MM.1S (cell line): ENCODE results near the gene PRLH.

Experiments used
- DNase-seq: peaks from one replicate; pipeline ENCODE4 v3.0.0-alpha.2; 2015
- H2AFZ ChIP-seq: fragments of 300-600 bp; sonication (generic); 2 replicates; pipeline ENCODE4 v1.6.0; 2016; ENCODE audit warnings: antibody characterized with exemption, low read length
- H3F3A ChIP-seq: fragments of 300-600 bp; sonication (generic); 2 replicates; pipeline ENCODE4 v1.6.1; 2016; ENCODE audit warnings: mild to moderate bottlenecking, antibody characterized with exemption, low read length, moderate library complexity, mixed read lengths; ENCODE audit not compliant: insufficient read depth
- H3K27ac ChIP-seq: fragments of 300-600 bp; sonication (generic); 2 replicates; pipeline ENCODE4 v1.5.1; 2016; ENCODE audit warnings: mild to moderate bottlenecking, low read length
- H3K27me3 ChIP-seq: fragments of 300-600 bp; sonication (generic); replicated peaks from 2 replicates; pipeline ENCODE4 v1.6.0; 2016; ENCODE audit warnings: low read length; ENCODE audit not compliant: insufficient read depth
- H3K36me3 ChIP-seq: fragments of 300-600 bp; sonication (generic); replicated peaks from 2 replicates; pipeline ENCODE4 v1.6.1; 2016; ENCODE audit warnings: mild to moderate bottlenecking, low read length, mixed read lengths; ENCODE audit not compliant: insufficient read depth
- H3K4me1 ChIP-seq: fragments of 300-600 bp; sonication (generic); 2 replicates; pipeline ENCODE4 v1.6.1; 2016; ENCODE audit warnings: low read length, mixed read lengths
- H3K4me2 ChIP-seq: fragments of 300-600 bp; sonication (generic); 2 replicates; pipeline ENCODE4 v1.6.0; 2016; ENCODE audit warnings: low read depth, low read length
- H3K4me3 ChIP-seq: fragments of 300-600 bp; sonication (generic); 2 replicates; pipeline ENCODE4 v1.5.1; 2016; ENCODE audit warnings: low read length, mixed read lengths
- H3K79me2 ChIP-seq: fragments of 300-600 bp; sonication (generic); 2 replicates; pipeline ENCODE4 v1.6.1; 2016; ENCODE audit warnings: mixed run types, low read length, mixed read lengths
- H3K9ac ChIP-seq: fragments of 300-600 bp; sonication (generic); 2 replicates; pipeline ENCODE4 v1.6.1; 2016; ENCODE audit warnings: low read length, mixed read lengths
- H3K9me2 ChIP-seq: fragments of 300-600 bp; sonication (generic); replicated peaks from 2 replicates; pipeline ENCODE4 v1.6.1; 2016; ENCODE audit warnings: mild to moderate bottlenecking, low read length, mixed read lengths; ENCODE audit not compliant: insufficient read depth
- H3K9me3 ChIP-seq: fragments of 300-600 bp; sonication (generic); replicated peaks from 2 replicates; pipeline ENCODE4 v1.6.1; 2016; ENCODE audit warnings: mild to moderate bottlenecking, low read length, mixed read lengths; ENCODE audit not compliant: insufficient read depth
- H4K20me1 ChIP-seq: fragments of 300-600 bp; sonication (generic); 2 replicates; pipeline ENCODE4 v1.6.1; 2016; ENCODE audit warnings: mild to moderate bottlenecking, low read length, moderate library complexity, mixed read lengths; ENCODE audit not compliant: insufficient read depth
- EZH2 ChIP-seq: fragments of 300-600 bp; sonication (generic); optimal IDR thresholded peaks from 2 replicates; pipeline ENCODE3; 2017; ENCODE audit warnings: low read depth, mild to moderate bottlenecking, antibody characterized with exemption, low read length, mixed read lengths
- EZH2phosphoT487 ChIP-seq: fragments of 300-600 bp; sonication (generic); IDR thresholded peaks from 2 replicates; pipeline ENCODE4 v1.6.1; 2018; ENCODE audit warnings: antibody characterized with exemption, low read length
- TF ChIP-seq, protein P1 (sequence below): fragments of 300-600 bp; sonication (generic); IDR thresholded peaks from 2 replicates; pipeline ENCODE4 v1.5.1; 2016; ENCODE audit warnings: antibody characterized with exemption, low read length, mixed read lengths

The PRLH gene

DNA sequence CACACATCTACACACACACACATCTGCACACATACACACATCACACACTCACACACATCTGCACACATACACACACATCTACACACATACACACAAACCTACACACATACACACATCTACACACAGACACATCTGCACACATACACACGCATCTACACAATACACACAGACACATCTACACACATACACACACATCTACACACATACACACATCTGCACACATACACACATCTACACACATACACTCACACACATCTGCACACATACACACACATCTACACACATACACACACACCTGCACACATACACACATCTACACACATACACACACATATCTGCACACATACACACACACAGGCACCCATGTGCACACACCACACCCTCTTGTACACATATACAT is 400 bp upstream of the PRLH start:
- Histone ChIP-seq H3K36me3 (no peaks in the 10 kb centered on the region), H3K27me3 (peaks cover 6% of the 10 kb centered on the region), H3K4me2 (no peak overlapping the region), H3F3A (no peaks in the 10 kb centered on the region), H3K4me3 (no peak overlapping the region), H4K20me1 (no peaks in the 10 kb centered on the region), H3K9me2 (no peaks in the 10 kb centered on the region), H3K4me1 (no peaks in the 10 kb centered on the region), H3K27ac (no peak overlapping the region), H3K79me2 (no peaks in the 10 kb centered on the region), H3K9ac (no peak overlapping the region), H2AFZ (no peak overlapping the region), H3K9me3 (no peaks in the 10 kb centered on the region)
- DNase-seq = no peak
- TF ChIP-seq, protein P1, sequence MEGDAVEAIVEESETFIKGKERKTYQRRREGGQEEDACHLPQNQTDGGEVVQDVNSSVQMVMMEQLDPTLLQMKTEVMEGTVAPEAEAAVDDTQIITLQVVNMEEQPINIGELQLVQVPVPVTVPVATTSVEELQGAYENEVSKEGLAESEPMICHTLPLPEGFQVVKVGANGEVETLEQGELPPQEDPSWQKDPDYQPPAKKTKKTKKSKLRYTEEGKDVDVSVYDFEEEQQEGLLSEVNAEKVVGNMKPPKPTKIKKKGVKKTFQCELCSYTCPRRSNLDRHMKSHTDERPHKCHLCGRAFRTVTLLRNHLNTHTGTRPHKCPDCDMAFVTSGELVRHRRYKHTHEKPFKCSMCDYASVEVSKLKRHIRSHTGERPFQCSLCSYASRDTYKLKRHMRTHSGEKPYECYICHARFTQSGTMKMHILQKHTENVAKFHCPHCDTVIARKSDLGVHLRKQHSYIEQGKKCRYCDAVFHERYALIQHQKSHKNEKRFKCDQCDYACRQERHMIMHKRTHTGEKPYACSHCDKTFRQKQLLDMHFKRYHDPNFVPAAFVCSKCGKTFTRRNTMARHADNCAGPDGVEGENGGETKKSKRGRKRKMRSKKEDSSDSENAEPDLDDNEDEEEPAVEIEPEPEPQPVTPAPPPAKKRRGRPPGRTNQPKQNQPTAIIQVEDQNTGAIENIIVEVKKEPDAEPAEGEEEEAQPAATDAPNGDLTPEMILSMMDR = no peak
- TF ChIP-seq EZH2phosphoT487 (no peak), EZH2 (no peak)

DNA sequence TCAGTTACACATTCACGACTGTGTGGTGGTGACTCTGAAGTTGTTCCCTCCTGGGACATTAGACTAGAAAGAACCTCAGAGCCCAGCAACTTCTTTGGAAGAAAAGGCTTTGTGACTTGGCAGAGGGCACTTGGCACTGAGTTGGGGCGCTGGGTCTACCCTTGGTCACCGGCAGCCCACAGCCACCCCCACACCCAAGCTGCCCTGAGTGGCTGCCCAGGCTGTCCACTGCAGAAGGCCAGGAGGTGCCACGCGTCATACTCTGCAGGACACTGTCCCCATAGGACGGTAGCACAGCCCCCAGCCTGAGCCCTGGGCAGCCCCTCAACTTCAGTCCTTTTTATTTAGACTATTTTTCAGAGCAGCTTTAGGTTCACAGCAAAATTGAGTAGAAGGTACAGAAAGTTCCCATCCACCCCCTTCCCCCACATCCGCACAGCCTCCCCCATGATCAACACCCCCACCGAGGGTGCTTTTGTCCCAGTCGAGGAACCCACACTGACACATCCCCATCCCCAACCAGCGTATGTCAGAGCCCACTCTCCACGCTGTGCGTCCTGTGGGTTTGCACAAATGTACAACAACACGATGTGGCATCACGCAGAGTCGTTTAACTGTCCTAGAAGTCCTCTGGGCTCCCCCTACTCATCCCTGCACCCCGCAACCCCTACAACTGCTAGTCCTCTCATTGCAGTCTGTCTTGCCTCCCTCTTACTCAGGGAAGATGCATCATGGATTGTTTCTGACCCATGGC is 1.1 kb downstream of the PRLH start:
- H3K9me3 ChIP-seq = no peaks in the 10 kb centered on the region
- H3K4me3 ChIP-seq = no peak overlapping the region
- no peaks in the 10 kb centered on the region for H3F3A ChIP-seq
- no peak for DNase-seq
- no peaks in the 10 kb centered on the region for H3K79me2 ChIP-seq
- H3K9me2 ChIP-seq = no peaks in the 10 kb centered on the region
- H3K27ac ChIP-seq = no peak overlapping the region
- H3K4me1 ChIP-seq = peaks cover 6% of the 10 kb centered on the region
- no peak overlapping the region for H3K9ac ChIP-seq
- H2AFZ ChIP-seq = no peak overlapping the region
- TF ChIP-seq, protein P1 = no peak
- TF ChIP-seq EZH2phosphoT487 = no peak
- no peak for TF ChIP-seq EZH2
- H4K20me1 ChIP-seq = no peaks in the 10 kb centered on the region
- no peaks in the 10 kb centered on the region for H3K36me3 ChIP-seq
- no peaks in the 10 kb centered on the region for H3K27me3 ChIP-seq
- H3K4me2 ChIP-seq = no peak overlapping the region

DNA sequence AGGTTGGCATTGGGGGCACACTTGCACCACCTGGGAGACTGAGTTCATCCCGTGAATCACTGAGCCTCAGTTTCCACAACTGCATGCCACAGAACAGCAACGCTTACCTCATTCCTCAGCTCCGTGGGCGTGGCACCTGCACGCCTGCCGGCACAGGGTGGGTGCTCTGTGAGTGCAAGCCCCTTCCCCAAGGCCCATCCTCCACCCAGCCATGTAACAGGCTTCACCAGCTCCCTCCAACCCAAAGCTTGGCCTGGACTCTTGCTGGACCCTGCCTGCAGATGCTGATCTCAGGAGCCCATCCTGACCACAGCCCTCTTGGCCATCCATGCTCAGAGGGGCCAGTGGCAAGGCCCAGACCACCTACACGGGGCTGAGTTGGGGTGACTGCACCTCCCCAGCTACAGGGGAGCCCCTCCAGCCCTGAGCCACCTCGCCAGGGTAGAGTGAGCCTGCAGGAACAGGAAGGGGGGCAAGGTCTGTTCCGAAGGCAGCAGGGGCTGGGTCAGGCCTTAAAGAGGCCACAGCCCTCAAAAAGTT is 1.8 kb downstream of the PRLH start:
- Histone ChIP-seq H3K79me2 (no peaks in the 10 kb centered on the region), H3K27me3 (no peaks in the 10 kb centered on the region), H3K9me3 (no peaks in the 10 kb centered on the region), H3K9ac (no peak overlapping the region), H3K36me3 (no peaks in the 10 kb centered on the region), H3K4me2 (no peak overlapping the region), H3K27ac (no peak overlapping the region), H4K20me1 (no peaks in the 10 kb centered on the region), H3K4me1 (peaks cover 7% of the 10 kb centered on the region), H3F3A (no peaks in the 10 kb centered on the region), H3K9me2 (no peaks in the 10 kb centered on the region), H3K4me3 (no peak overlapping the region), H2AFZ (no peak overlapping the region)
- TF ChIP-seq, protein P1 = no peak
- no peak for TF ChIP-seq EZH2
- TF ChIP-seq EZH2phosphoT487 = no peak
- DNase-seq = no peak
